Upper lobe of right lung (tissue), 1 donor: ENCODE measurements around the gene IFT25. TPM values are rescaled to one million over a fixed set of nuclear protein-coding genes. Genes with fewer than 3 reads are reported as not detected.
"Not testable (repeated sequence)": the region's sequence is repeated elsewhere in the genome, so short reads cannot be mapped to it uniquely, and the experiment has no call there.

Experiments
- ATAC-seq: fragments of 200-7000 bp; cut with Tn5 transposase; one replicate; pipeline ENCODE4 v1.9.1; 2020; ENCODE audit warnings: mild to moderate bottlenecking, moderate library complexity
- DNase-seq: peaks from one replicate; pipeline ENCODE4 v3.0.0-alpha.2; 2020
- H3K27ac ChIP-seq: fragments of 200-600 bp; one replicate; pipeline ENCODE4 v1.8.0; 2022
- H3K27me3 ChIP-seq: fragments of 200-600 bp; one replicate; pipeline ENCODE4 v1.8.0; 2022; ENCODE audit warnings: mild to moderate bottlenecking
- H3K36me3 ChIP-seq: fragments of 200-600 bp; one replicate; pipeline ENCODE4 v1.8.0; 2022
- H3K4me1 ChIP-seq: fragments of 200-600 bp; one replicate; pipeline ENCODE4 v1.8.0; 2022
- H3K4me3 ChIP-seq: fragments of 200-600 bp; one replicate; pipeline ENCODE4 v1.8.0; 2022; ENCODE audit warnings: mild to moderate bottlenecking
- H3K9me3 ChIP-seq: fragments of 200-600 bp; one replicate; pipeline ENCODE4 v1.8.0; 2022
- CTCF ChIP-seq: fragments of 200-600 bp; IDR thresholded peaks from one replicate; pipeline ENCODE4 v1.8.0; 2022; ENCODE audit warnings: antibody characterized with exemption
- intact Hi-C: fragments of 100-400 bp; cut with DNase I; formaldehyde crosslinking; loops from one replicate; pipeline ENCODE4 v1.11.0; 2022
- long read RNA-seq: library from polyadenylated mRNA; unstranded; transcript quantifications from one replicate; pipeline ENCODE4 v2.0.0, GENCODE V29; 2021
- total RNA-seq: library from RNA; stranded (reverse); fragmentation: NEBNext Ultra II Directional; extraction: Animal tissue kit (Norgen Biotek cat#: 25700); gene quantifications from one replicate; pipeline ENCODE4 v1.2.1, GENCODE V29; 2021
- donor health status: DM: no; HTN: yes; CAD: no; lungs with severe emphysema.

Gene IFT25
- total RNA-seq: 16.8 TPM
- long read RNA-seq, partial matches to known transcripts: 0 of 3 reads
- long read RNA-seq, other reads (novel, unspliced or antisense): 2 of 3 reads

GRCh38 chr1:53945433-53946251, at the start of gene IFT25:
Gene IFT25 (minus strand): TSS chr1:53945699. CDS start chr1:53940082, 5,617 bp downstream.
- ATAC-seq (peak; percentile 95), DNase-seq (peak; percentile 99)
- Histone ChIP-seq H3K4me1 (peaks cover 25% of the 10 kb centered on the region), H3K36me3 (no peaks in the 10 kb centered on the region), H3K27me3 (no peaks in the 10 kb centered on the region), H3K4me3 (peak within 1 kb of the TSS; percentile 87), H3K9me3 (no peaks in the 10 kb centered on the region), H3K27ac (peak within 1 kb of the TSS; percentile 82)
- no peak for TF ChIP-seq CTCF
- intact Hi-C loops: no loop called here

DNA sequence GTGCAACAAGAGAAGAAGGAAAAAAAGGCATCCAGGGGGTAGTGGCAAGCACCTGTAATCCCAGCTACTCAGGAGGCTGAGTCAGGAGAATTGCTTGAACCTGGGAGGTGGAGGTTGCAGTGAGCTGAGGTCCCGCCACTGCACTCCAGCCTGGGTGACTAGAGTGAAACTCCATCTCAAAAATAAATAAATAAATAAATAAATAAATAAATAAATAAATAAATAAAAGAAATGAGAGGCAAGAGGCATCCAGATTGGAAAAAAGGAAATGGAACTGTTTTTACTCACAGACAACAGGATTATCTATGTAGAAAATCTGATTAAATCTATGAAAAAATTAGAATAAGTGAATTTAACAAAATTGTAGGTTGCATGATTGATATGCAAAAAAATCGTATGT, 49.0 kb upstream of the IFT25 start:
- H3K27ac ChIP-seq, DNase-seq, H3K4me1 ChIP-seq, ATAC-seq, H3K36me3 ChIP-seq, H3K27me3 ChIP-seq, intact Hi-C loops, H3K9me3 ChIP-seq, H3K4me3 ChIP-seq: not testable (repeated sequence)

- peak; percentile 60 for ATAC-seq
- H3K9me3 ChIP-seq: no peaks in the 10 kb centered on the region
- no peak for TF ChIP-seq CTCF
Observed at GRCh38 chr1:53992085-53992874, 46.8 kb upstream of the IFT25 start.

GRCh38 chr1:53987880-53988279, 42.4 kb upstream of the IFT25 start:
- DNase-seq (no peak), ATAC-seq (no peak)
- H3K27ac ChIP-seq: no peak overlapping the region
- no peaks in the 10 kb centered on the region for H3K4me1 ChIP-seq
- H3K36me3 ChIP-seq: no peaks in the 10 kb centered on the region
- no peak overlapping the region for H3K4me3 ChIP-seq
- intact Hi-C loops: no loop called here
- no peaks in the 10 kb centered on the region for H3K9me3 ChIP-seq
- TF ChIP-seq CTCF: no peak
- H3K27me3 ChIP-seq: no peaks in the 10 kb centered on the region

More at GRCh38 chr1:53992085-53992874, 46.8 kb upstream of the IFT25 start:
- H3K27me3 ChIP-seq: no peaks in the 10 kb centered on the region
- DNase-seq: no peak
- H3K4me3 ChIP-seq: no peak overlapping the region
- intact Hi-C loops: no loop called here
- no peaks in the 10 kb centered on the region for H3K4me1 ChIP-seq
- no peaks in the 10 kb centered on the region for H3K36me3 ChIP-seq
- no peak overlapping the region for H3K27ac ChIP-seq

GRCh38 chr1:53986458-53986857, 41.0 kb upstream of the IFT25 start:
- ATAC-seq: no peak
- TF ChIP-seq CTCF: no peak
- intact Hi-C loops: no loop called here

DNA sequence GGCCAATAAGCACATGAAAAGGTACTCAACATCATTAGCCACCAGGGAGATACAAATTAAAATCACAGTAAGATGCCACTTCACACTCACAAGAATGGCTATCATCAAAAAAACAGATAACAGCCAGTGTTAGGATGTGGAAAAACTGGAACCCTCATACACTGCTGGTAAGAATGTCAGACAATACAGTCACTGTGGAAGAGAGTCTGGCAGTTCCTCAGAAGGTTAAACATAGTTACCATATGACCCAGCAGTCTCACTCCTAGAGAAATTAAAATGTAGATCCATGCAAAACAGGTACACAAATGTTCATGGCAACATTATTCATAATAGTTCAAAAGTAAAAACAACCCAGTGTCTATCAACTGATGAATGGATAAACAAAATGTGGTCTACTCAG, 39.2 kb upstream of the IFT25 start:
- DNase-seq: no peak
- Histone ChIP-seq H3K36me3 (no peaks in the 10 kb centered on the region), H3K27me3 (no peaks in the 10 kb centered on the region), H3K27ac (no peak overlapping the region), H3K4me3 (no peak overlapping the region), H3K9me3 (no peaks in the 10 kb centered on the region), H3K4me1 (peaks cover 9% of the 10 kb centered on the region)
- intact Hi-C loops: no loop called here
- ATAC-seq: no peak
- no peak for TF ChIP-seq CTCF

More at GRCh38 chr1:53986458-53986857, 41.0 kb upstream of the IFT25 start:
- H3K27ac ChIP-seq: no peak overlapping the region
- no peaks in the 10 kb centered on the region for H3K27me3 ChIP-seq
- no peak for DNase-seq
- peaks cover 9% of the 10 kb centered on the region for H3K4me1 ChIP-seq
- no peaks in the 10 kb centered on the region for H3K9me3 ChIP-seq
- H3K4me3 ChIP-seq: no peak overlapping the region
- H3K36me3 ChIP-seq: no peaks in the 10 kb centered on the region
